ENCODE results near the gene TPM1. TPM values are rescaled to one million over a fixed set of nuclear protein-coding genes. Genes with fewer than 3 reads are reported as not detected.

TPM1 gene
- total RNA-seq, 1 experiment from 2014 or later, result 748 TPM

DNA sequence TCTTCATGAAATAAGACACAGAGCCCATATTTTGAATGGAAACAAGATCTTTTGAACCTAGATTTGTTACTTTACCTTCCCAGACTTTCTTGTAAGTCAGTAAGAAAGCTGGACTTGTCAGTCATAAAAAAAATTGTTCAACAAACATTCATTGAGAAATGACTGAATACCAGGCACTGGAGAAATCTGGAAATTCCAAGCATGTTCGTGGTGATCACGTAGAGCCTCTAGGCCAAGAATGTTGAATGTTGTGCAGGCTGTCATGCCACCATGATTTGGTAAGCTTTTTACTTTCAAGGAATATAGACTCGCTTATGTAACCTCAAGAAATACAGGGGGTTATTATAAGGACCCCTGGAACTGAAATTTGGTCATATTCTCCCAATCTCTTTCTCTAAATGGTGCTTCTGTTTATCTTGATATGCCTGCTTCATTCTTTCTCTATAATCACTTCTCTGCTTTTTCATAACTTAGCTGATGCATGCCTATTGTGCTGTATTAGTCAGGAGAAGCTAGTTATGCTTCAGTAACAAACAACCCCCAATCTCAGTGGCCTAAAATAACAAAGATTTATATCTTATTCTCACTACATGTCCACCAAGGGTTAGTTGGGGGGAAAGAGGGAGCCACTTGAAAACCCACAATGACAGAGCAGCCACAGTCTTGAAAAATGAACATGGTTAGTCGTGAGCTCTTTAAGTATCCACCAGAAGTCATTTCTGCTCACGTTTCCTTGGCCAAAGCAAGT, 3.4 kb upstream of the TPM1 start:
- no peak overlapping the region for H2AFZ ChIP-seq (ENCODE audit: low read length)
- no peaks in the 10 kb centered on the region for H3K9me3 ChIP-seq (ENCODE audit: control insufficient read depth, low read depth, low read length)
- no peak overlapping the region for H3K4ac ChIP-seq (ENCODE audit: low read depth, low read length)
- no peak overlapping the region for H2AK5ac ChIP-seq (ENCODE audit: insufficient read length, low read length)
- H3K23ac ChIP-seq (ENCODE audit: insufficient read length, low read depth, low read length), result no peak overlapping the region
- H3K56ac ChIP-seq (ENCODE audit: insufficient read length, low read depth, low read length), result no peak overlapping the region
- no peaks in the 10 kb centered on the region for H4K20me1 ChIP-seq (ENCODE audit: control insufficient read depth, insufficient read depth, insufficient read length)
- H4K8ac ChIP-seq (replicated peaks; ENCODE audit: insufficient read length, low read depth, low read length), result no peak overlapping the region
- no peak overlapping the region for H2BK15ac ChIP-seq (ENCODE audit: low read depth, low read length)
- no peaks in the 10 kb centered on the region for H3K79me1 ChIP-seq (ENCODE audit: insufficient read depth, low read depth, low read length, poor library complexity, severe bottlenecking)
- no peak overlapping the region for H4K5ac ChIP-seq (ENCODE audit: insufficient read length, low read depth, low read length)
- peaks cover 20% of the 10 kb centered on the region for H3K23me2 ChIP-seq (ENCODE audit: insufficient read length, low read depth, low read length, poor library complexity, severe bottlenecking)
- no peak overlapping the region for H3K18ac ChIP-seq (ENCODE audit: insufficient read length, low read depth, low read length)
- TF ChIP-seq, protein P1, sequence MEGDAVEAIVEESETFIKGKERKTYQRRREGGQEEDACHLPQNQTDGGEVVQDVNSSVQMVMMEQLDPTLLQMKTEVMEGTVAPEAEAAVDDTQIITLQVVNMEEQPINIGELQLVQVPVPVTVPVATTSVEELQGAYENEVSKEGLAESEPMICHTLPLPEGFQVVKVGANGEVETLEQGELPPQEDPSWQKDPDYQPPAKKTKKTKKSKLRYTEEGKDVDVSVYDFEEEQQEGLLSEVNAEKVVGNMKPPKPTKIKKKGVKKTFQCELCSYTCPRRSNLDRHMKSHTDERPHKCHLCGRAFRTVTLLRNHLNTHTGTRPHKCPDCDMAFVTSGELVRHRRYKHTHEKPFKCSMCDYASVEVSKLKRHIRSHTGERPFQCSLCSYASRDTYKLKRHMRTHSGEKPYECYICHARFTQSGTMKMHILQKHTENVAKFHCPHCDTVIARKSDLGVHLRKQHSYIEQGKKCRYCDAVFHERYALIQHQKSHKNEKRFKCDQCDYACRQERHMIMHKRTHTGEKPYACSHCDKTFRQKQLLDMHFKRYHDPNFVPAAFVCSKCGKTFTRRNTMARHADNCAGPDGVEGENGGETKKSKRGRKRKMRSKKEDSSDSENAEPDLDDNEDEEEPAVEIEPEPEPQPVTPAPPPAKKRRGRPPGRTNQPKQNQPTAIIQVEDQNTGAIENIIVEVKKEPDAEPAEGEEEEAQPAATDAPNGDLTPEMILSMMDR (conservative IDR thresholded peaks at IDR 0.05), result no peak
- no peak overlapping the region for H3K4me3 Mint-ChIP-seq
- peaks cover 9% of the 10 kb centered on the region; the same call in 1 of the 2 replicates for H3K79me2 ChIP-seq (ENCODE audit: insufficient read depth, low read length)
- no peak overlapping the region for H3K14ac ChIP-seq (ENCODE audit: insufficient read depth, low read length)
- no peak overlapping the region for H2BK12ac ChIP-seq (ENCODE audit: insufficient read length, low read depth, low read length)
- no peak overlapping the region for H3K27ac ChIP-seq (ENCODE audit: insufficient read length, low read depth, low read length)
- peaks cover 0 to 7% of the 10 kb centered on the region in 2 experiments; a peak in 2 of 5 replicates for H3K9me3 Mint-ChIP-seq
- no peak overlapping the region for H2BK5ac ChIP-seq (ENCODE audit: insufficient read length, low read length)
- DNase-seq, result no peak
- no peak overlapping the region for H2BK20ac ChIP-seq (ENCODE audit: low read depth, low read length, poor library complexity, severe bottlenecking)
- no peak overlapping the region for H3K9ac ChIP-seq (ENCODE audit: extremely low read depth, insufficient read length, low read length)
- H4K91ac ChIP-seq (ENCODE audit: insufficient read length, low read depth, low read length), result no peak overlapping the region
- H3K36me3 Mint-ChIP-seq (ENCODE audit: insufficient read depth in 1 of 3, low read depth in 3 of 3), result peaks cover 7 to 17% (median 16%) of the 10 kb centered on the region in 3 experiments
- H3K4me1 Mint-ChIP-seq, result peaks cover 41 to 45% of the 10 kb centered on the region in 2 experiments
- H2BK120ac ChIP-seq (ENCODE audit: low read depth, low read length, poor library complexity, severe bottlenecking), result no peak overlapping the region
- no peak overlapping the region for H3K4me2 ChIP-seq (ENCODE audit: insufficient read depth, insufficient read length, low read length)
- no peak overlapping the region for H3K27ac Mint-ChIP-seq
- no peaks in the 10 kb centered on the region; the same call in 1 of the 2 replicates for H3K27me3 ChIP-seq (ENCODE audit: insufficient read depth, low read length)
- H3K27me3 Mint-ChIP-seq (ENCODE audit: low read depth), result peaks cover 7% of the 10 kb centered on the region; the same call in 1 of the 2 replicates
- no peak overlapping the region for H3T11ph ChIP-seq (ENCODE audit: low read length)
- peaks cover 9% of the 10 kb centered on the region; the same call in 1 of the 2 replicates for H3K4me1 ChIP-seq (ENCODE audit: insufficient read depth, low read length)
- WGBS (ENCODE audit: extremely low coverage, insufficient read length, low lambda C conversion rate), result no CpG with 5 or more reads among the region's 5 CpGs

Measured in H9 (cell line).